ENCODE measurements around the gene KCNT2.

DNA sequence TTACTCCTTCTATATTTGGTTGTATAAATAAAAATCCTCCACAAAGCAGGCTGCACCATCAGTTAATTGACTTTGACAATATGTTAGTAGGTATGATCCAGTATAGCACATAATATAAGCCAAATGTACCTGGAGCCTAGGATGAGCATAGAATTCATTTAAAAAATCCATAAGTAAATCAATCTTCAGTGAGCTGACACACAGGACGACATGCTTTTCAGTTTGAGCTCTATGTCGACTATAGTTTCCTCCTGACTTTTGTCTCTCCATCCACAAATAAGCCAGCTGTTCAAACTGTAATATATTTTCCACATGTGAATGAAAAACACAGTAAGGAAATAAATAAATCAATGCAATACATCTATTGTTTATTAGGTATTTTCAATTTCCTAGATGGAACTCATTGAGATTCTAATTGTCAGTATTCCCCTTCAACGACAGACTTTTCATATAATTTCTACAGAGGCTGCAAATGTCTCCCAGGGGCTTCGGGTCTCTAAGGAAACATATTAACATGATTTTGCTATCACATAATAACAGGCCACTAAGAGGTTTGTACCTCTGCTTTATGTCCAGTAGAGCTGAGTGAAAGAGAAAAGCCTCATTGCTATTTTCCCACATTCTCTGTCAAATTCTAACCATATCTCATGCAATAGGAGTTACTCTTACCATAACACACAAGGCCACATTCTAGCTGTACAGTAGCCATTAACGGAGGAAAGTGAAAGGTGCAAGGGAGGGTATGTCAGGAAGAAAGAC, 180.1 kb downstream of the KCNT2 start:
- TF ChIP-seq POLR2A (IDR thresholded peaks at IDR 0.05) (no peak), POLR2AphosphoS5 (IDR thresholded peaks at IDR 0.05) (no peak), EP300 (IDR thresholded peaks at IDR 0.05) (no peak)
- TF ChIP-seq, protein P1, sequence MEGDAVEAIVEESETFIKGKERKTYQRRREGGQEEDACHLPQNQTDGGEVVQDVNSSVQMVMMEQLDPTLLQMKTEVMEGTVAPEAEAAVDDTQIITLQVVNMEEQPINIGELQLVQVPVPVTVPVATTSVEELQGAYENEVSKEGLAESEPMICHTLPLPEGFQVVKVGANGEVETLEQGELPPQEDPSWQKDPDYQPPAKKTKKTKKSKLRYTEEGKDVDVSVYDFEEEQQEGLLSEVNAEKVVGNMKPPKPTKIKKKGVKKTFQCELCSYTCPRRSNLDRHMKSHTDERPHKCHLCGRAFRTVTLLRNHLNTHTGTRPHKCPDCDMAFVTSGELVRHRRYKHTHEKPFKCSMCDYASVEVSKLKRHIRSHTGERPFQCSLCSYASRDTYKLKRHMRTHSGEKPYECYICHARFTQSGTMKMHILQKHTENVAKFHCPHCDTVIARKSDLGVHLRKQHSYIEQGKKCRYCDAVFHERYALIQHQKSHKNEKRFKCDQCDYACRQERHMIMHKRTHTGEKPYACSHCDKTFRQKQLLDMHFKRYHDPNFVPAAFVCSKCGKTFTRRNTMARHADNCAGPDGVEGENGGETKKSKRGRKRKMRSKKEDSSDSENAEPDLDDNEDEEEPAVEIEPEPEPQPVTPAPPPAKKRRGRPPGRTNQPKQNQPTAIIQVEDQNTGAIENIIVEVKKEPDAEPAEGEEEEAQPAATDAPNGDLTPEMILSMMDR (IDR thresholded peaks at IDR 0.05) = no peak

All from sigmoid colon (tissue), 4 donors.